Activated naive CD4-positive, alpha-beta T cell treated with anti-CD3 and anti-CD28 coated beads for 36 hours (primary cell): ENCODE data around the gene CLSTN1. TPM values are rescaled to one million over a fixed set of nuclear protein-coding genes. Genes with fewer than 3 reads are reported as not detected.

ENCODE experiments used
- CTCF ChIA-PET: fragments of 350-600 bp; sonication (Branson Sonifier 250); formaldehyde crosslinking; loops from one replicate; lab custom pipeline; 2021; ENCODE audit warnings: antibody characterized with exemption; lab: Charles Lee
- DNase-seq: peaks from one replicate; pipeline ENCODE4 v3.0.0-alpha.2; 2020
- H3K27ac Mint-ChIP-seq: one replicate; pipeline ENCODE4 v1.8.0; 2021; ENCODE audit warnings: mild to moderate bottlenecking, mixed read lengths
- H3K27me3 Mint-ChIP-seq: one replicate; pipeline ENCODE4 v1.8.0; 2021; ENCODE audit warnings: low read depth, mixed read lengths
- H3K36me3 Mint-ChIP-seq: one replicate; pipeline ENCODE4 v1.8.0; 2021; ENCODE audit warnings: low read depth, mixed read lengths
- H3K4me1 Mint-ChIP-seq: one replicate; pipeline ENCODE4 v1.8.0; 2021; ENCODE audit warnings: low read depth, mixed read lengths
- H3K4me3 Mint-ChIP-seq: one replicate; pipeline ENCODE4 v1.8.0; 2021; ENCODE audit warnings: mild to moderate bottlenecking, moderate library complexity, mixed read lengths
- H3K9me3 Mint-ChIP-seq: one replicate; pipeline ENCODE4 v1.8.0; 2021; ENCODE audit warnings: mixed read lengths
- intact Hi-C: fragments of 100-400 bp; cut with micrococcal nuclease; formaldehyde crosslinking; loops from one replicate; pipeline ENCODE4 v1.15.1; 2023
- total RNA-seq, 2 experiments: library from RNA; stranded (reverse); gene quantifications; one replicate each; pipeline ENCODE4 v1.2.3, GENCODE V29; 2021

The CLSTN1 gene
- total RNA-seq, 2 experiments from 2014 or later = 24.0 to 24.9 TPM

- no peak for DNase-seq
- H3K4me1 Mint-ChIP-seq = peaks cover 7% of the 10 kb centered on the region
- CTCF ChIA-PET = interaction anchor here (0.8 to 9.6 kb wide), 4 partner anchors 11 to 237 kb away, joined by 3 to 178 read pairs (median 3); no protein-coding TSS in a partner anchor
- no peaks in the 10 kb centered on the region for H3K27me3 Mint-ChIP-seq
- no peak overlapping the region for H3K27ac Mint-ChIP-seq
- H3K4me3 Mint-ChIP-seq = no peak overlapping the region
- no peaks in the 10 kb centered on the region for H3K36me3 Mint-ChIP-seq
- H3K9me3 Mint-ChIP-seq = no peaks in the 10 kb centered on the region
- intact Hi-C loops = no loop called here
Measured at GRCh38 chr1:9863371-9863770, 39.6 kb upstream of the CLSTN1 start.

- Mint-ChIP-seq H3K27ac (no peak overlapping the region), H3K4me1 (peaks cover 10% of the 10 kb centered on the region), H3K27me3 (no peaks in the 10 kb centered on the region), H3K36me3 (peaks cover 4% of the 10 kb centered on the region), H3K4me3 (no peak overlapping the region), H3K9me3 (no peaks in the 10 kb centered on the region)
- intact Hi-C loops = no loop called here
- CTCF ChIA-PET = interaction anchor here (0.5 to 9.6 kb wide), 7 partner anchors 14 to 539 kb away, joined by 3 to 178 read pairs (median 3); no protein-coding TSS in a partner anchor
- no peak for DNase-seq
Measured at GRCh38 chr1:9861360-9861759, 37.6 kb upstream of the CLSTN1 start.

- DNase-seq = no peak
- Mint-ChIP-seq H3K36me3 (peaks cover 4% of the 10 kb centered on the region), H3K27me3 (no peaks in the 10 kb centered on the region), H3K4me1 (peaks cover 10% of the 10 kb centered on the region), H3K27ac (no peak overlapping the region), H3K9me3 (no peaks in the 10 kb centered on the region), H3K4me3 (no peak overlapping the region)
- intact Hi-C loops = no loop called here
- CTCF ChIA-PET = interaction anchor here (0.8 to 9.6 kb wide), 5 partner anchors 15 to 234 kb away, joined by 3 to 178 read pairs (median 3); no protein-coding TSS in a partner anchor
Measured at GRCh38 chr1:9860887-9861286, 37.1 kb upstream of the CLSTN1 start.

- H3K27me3 Mint-ChIP-seq = no peaks in the 10 kb centered on the region
- peaks cover 4% of the 10 kb centered on the region for H3K36me3 Mint-ChIP-seq
- H3K27ac Mint-ChIP-seq = no peak overlapping the region
- peaks cover 10% of the 10 kb centered on the region for H3K4me1 Mint-ChIP-seq
- DNase-seq = no peak
- intact Hi-C loops = loop anchor here (2.0 kb wide), 1 partner anchor 75 kb away; no protein-coding TSS in a partner anchor
- H3K4me3 Mint-ChIP-seq = no peak overlapping the region
- CTCF ChIA-PET = interaction anchor here (1.1 to 2.8 kb wide), 3 partner anchors 9 to 233 kb away, joined by 4 to 18 read pairs (median 8); no protein-coding TSS in a partner anchor
- H3K9me3 Mint-ChIP-seq = no peaks in the 10 kb centered on the region
Measured at GRCh38 chr1:9859281-9860014, 35.7 kb upstream of the CLSTN1 start.

GRCh38 chr1:9858293-9859035, 34.7 kb upstream of the CLSTN1 start:
- CTCF ChIA-PET = interaction anchor here (1.7 to 2.8 kb wide), 2 partner anchors 10 to 74 kb away, joined by 8 to 18 read pairs; no protein-coding TSS in a partner anchor
- H3K4me1 Mint-ChIP-seq = peaks cover 10% of the 10 kb centered on the region
- H3K27me3 Mint-ChIP-seq = no peaks in the 10 kb centered on the region
- no peak overlapping the region for H3K27ac Mint-ChIP-seq
- H3K4me3 Mint-ChIP-seq = no peak overlapping the region
- peak; percentile 43 for DNase-seq
- peaks cover 8% of the 10 kb centered on the region for H3K36me3 Mint-ChIP-seq
- H3K9me3 Mint-ChIP-seq = peaks cover 4% of the 10 kb centered on the region
- intact Hi-C loops = loop anchor here (2.0 kb wide), 1 partner anchor 74 kb away; no protein-coding TSS in a partner anchor

- CTCF ChIA-PET = interaction anchor here (2.8 kb wide), 1 partner anchor 71 kb away, joined by 12 read pairs; no protein-coding TSS in a partner anchor
- H3K27ac Mint-ChIP-seq = no peak overlapping the region
- H3K4me3 Mint-ChIP-seq = no peak overlapping the region
- H3K36me3 Mint-ChIP-seq = peaks cover 8% of the 10 kb centered on the region
- peaks cover 5% of the 10 kb centered on the region for H3K9me3 Mint-ChIP-seq
- DNase-seq = no peak
- intact Hi-C loops = no loop called here
- H3K4me1 Mint-ChIP-seq = peaks cover 13% of the 10 kb centered on the region
- no peaks in the 10 kb centered on the region for H3K27me3 Mint-ChIP-seq
Measured at GRCh38 chr1:9855186-9855585, 31.4 kb upstream of the CLSTN1 start.

GRCh38 chr1:9853249-9853595, 29.5 kb upstream of the CLSTN1 start:
- DNase-seq = no peak
- Mint-ChIP-seq H3K36me3 (peaks cover 8% of the 10 kb centered on the region), H3K27me3 (no peaks in the 10 kb centered on the region), H3K4me3 (no peak overlapping the region), H3K27ac (no peak overlapping the region), H3K9me3 (peaks cover 5% of the 10 kb centered on the region), H3K4me1 (peaks cover 10% of the 10 kb centered on the region)
- intact Hi-C loops = no loop called here
- CTCF ChIA-PET = interaction anchor here (2.8 kb wide), 1 partner anchor 69 kb away, joined by 12 read pairs; no protein-coding TSS in a partner anchor

- no peak for DNase-seq
- CTCF ChIA-PET = interaction anchor here (2.8 kb wide), 1 partner anchor 68 kb away, joined by 12 read pairs; no protein-coding TSS in a partner anchor
- Mint-ChIP-seq H3K36me3 (peaks cover 4% of the 10 kb centered on the region), H3K27me3 (no peaks in the 10 kb centered on the region), H3K4me1 (peaks cover 9% of the 10 kb centered on the region), H3K9me3 (peaks cover 5% of the 10 kb centered on the region), H3K4me3 (no peak overlapping the region), H3K27ac (no peak overlapping the region)
- intact Hi-C loops = no loop called here
Measured at GRCh38 chr1:9852410-9853248, 28.9 kb upstream of the CLSTN1 start.

GRCh38 chr1:9852004-9852403, 28.2 kb upstream of the CLSTN1 start:
- H3K4me1 Mint-ChIP-seq = peaks cover 9% of the 10 kb centered on the region
- no peak overlapping the region for H3K27ac Mint-ChIP-seq
- H3K4me3 Mint-ChIP-seq = no peak overlapping the region
- H3K27me3 Mint-ChIP-seq = no peaks in the 10 kb centered on the region
- H3K9me3 Mint-ChIP-seq = peaks cover 5% of the 10 kb centered on the region
- intact Hi-C loops = no loop called here
- peaks cover 4% of the 10 kb centered on the region for H3K36me3 Mint-ChIP-seq
- CTCF ChIA-PET = no interaction called here
- DNase-seq = no peak

- CTCF ChIA-PET = interaction anchor here (0.6 to 1.7 kb wide), 3 partner anchors 12 to 66 kb away, joined by 3 to 9 read pairs (median 5); no protein-coding TSS in a partner anchor
- H3K36me3 Mint-ChIP-seq = peaks cover 4% of the 10 kb centered on the region
- H3K4me3 Mint-ChIP-seq = peak overlapping the region; percentile 57
- peaks cover 9% of the 10 kb centered on the region for H3K4me1 Mint-ChIP-seq
- H3K27me3 Mint-ChIP-seq = no peaks in the 10 kb centered on the region
- peaks cover 5% of the 10 kb centered on the region for H3K9me3 Mint-ChIP-seq
- intact Hi-C loops = no loop called here
- DNase-seq = peak; percentile 16
- no peak overlapping the region for H3K27ac Mint-ChIP-seq
Measured at GRCh38 chr1:9850442-9851162, 26.8 kb upstream of the CLSTN1 start.
